HG03575 (cell line): Measurements from ENCODE around the gene AQP6.

Experiments used
- ATAC-seq: cut with Tn5 transposase; IDR thresholded peaks from one replicate; pipeline ENCODE4 v1.9.1; 2021; ENCODE audit not compliant: unreplicated experiment, insufficient number of reproducible peaks, low FRiP score; ENCODE audit errors: extremely low read depth

Gene AQP6

GRCh38 chr12:50018968-50019367 is 46.2 kb downstream of the AQP6 start:
- no peak for ATAC-seq

GRCh38 chr12:50019524-50019923 is 46.8 kb downstream of the AQP6 start:
- ATAC-seq: no peak

- no peak for ATAC-seq
Measured at GRCh38 chr12:50021031-50021430, 48.3 kb downstream of the AQP6 start.

DNA sequence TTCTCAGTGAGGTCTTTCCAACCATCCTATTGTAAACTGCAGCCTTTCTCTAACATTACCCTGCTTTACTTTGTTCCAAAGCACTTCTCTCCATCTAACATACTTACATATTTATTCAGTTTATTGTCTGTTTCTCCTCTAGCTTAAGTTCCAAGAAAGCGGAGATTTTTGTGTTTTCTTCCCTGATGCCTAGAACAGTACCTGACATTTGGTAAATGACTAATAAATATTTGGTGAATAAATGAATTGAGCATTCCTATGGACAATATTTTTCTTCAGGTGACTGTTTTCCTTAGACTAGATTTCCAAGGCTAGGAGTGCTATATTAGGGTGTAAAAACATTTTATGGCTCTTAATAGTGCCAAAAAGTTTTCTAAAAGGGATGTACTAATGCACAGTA is 50.2 kb downstream of the AQP6 start:
- ATAC-seq: no peak

DNA sequence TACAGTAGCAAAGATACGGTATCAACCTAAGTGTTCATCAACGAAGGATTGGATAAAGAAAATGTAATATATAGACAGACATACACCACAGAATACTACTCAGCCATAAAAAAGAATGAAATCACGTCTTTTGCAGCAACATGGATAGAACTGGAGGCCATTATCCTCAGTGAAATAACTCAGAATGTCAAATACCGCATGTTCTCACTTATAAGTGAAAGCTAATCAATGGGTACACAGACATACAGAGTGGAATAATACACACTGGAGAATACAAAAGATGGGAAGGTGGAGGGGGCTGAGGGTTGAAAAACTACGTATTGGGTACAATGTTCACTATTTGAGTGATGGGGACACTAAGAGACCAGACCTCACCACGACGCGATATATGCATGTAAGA is 51.5 kb downstream of the AQP6 start:
- ATAC-seq: no peak

DNA sequence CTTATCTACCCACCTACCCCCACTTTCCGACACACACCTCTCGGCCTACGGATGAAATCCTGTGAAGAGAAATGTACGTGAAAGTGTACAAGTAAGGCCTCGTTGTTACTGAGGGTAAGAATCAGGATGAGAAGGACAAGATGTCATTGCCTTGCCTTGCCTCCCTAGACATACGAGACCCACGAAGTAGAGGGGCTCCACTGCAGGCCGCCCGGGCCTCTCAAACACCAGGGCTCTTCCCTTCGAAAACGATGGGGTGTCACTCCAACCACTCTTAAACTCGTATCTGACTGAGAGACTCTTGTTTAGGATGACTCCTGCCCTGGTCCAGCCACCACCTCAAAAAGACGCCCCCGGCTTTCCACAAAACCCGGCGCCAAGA is 52.0 kb downstream of the AQP6 start:
- ATAC-seq: no peak

DNA sequence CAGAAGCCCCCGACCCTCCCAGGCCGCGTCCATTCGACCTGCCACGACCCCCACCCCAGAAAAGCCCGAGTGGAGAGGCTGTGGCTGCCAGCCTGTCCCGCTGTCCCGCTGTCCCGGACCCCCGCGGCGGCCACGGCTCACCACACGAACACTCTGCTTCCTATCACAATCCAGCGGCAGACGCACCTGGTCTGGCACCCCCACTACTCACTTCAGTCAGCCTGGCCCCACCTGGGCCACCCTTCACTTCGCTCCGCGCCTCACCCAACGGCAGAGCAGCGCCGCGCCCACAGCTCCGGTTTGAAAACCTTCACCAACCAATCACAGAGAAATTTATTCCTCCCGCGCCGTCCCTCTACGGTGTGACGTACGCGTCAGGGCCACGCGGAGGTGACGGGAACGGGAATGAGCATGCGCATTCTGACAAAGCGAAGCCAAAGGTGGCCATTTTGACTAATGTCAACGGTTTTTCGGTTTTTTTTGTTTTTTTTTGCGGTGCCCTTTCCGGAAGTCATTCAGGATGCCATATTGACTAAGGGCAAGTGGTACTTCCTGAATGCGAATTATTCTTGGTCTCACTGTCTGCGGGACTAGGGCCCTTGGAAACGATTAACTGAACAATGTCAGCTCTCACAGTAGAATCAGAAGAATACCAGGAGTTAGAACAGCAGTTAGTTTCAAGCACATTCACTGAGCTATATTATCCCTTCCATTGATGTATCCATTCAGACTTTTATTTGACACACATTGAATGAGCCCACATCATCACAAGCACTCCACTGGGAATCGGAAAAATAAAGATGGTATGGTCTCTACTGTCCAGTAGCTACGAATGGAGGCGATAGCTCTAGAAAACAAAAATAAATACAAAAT is 52.7 kb downstream of the AQP6 start, which contains the start of gene RACGAP1:
RACGAP1 (minus strand) TSS at position 308 of the 873 bp plus-strand sequence. CDS start 8,779 bp downstream, outside the sequence.
- peak; percentile 85 for ATAC-seq

DNA sequence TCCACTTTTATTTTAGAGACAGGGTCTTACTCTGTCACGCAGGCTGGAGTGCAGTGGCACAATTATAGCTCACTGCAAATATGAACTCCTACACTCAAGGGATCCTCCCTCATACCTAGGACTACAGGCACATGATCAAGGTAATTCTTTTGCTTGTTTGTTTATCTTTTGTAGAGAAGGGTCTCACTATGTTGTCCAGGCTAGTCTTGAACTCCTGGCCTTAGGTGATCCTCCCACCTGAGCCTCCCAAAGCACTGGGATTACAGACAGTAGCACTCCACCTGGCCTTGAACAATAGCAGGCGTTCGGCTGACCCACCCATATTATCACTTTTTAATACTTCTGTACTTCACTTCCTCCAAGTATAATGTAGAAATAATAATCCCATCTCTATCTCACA is 53.9 kb downstream of the AQP6 start:
- ATAC-seq: no peak
